Measurements from ENCODE around the gene DISC1. TPM values are rescaled to one million over a fixed set of nuclear protein-coding genes. Genes with fewer than 3 reads are reported as not detected.

DISC1 gene
- total RNA-seq, 1 donor from 2014 or later = 16.0 TPM

- intact Hi-C loops (cut with DNase I) = no loop called here
- H3K27ac ChIP-seq = no peak overlapping the region
- no peak overlapping the region for H3K4me3 ChIP-seq
- no peaks in the 10 kb centered on the region for H3K9me3 ChIP-seq
- no peaks in the 10 kb centered on the region for H3K27me3 ChIP-seq
- no peak for TF ChIP-seq CTCF (IDR thresholded peaks at IDR 0.05)
- no peak for DNase-seq (ENCODE audit: low spot score in 2 of 2)
- no peaks in the 10 kb centered on the region for H3K4me1 ChIP-seq
- no peaks in the 10 kb centered on the region for H3K36me3 ChIP-seq
These were observed 166.0 kb downstream of the DISC1 start for GRCh38 chr1:231792634-231793033.

DNA sequence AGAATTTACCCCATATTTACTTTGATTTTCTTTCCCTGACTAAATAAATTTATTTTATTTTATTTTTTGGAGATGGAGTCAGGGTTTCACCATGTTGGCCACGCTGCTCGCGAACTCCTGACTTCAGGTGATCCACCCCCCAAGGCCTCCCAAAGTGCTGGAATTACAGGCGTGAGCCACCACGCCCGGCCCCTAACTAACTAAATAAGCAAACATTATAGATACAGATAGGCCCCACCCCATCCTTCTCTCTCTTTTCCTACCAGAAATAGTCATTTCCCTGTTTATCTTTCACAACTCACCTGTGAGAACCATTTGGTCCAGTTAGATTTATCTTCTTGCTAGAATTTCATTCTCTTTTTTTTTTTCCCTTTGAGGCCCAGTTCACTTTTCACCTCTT is 167.3 kb downstream of the DISC1 start:
- Histone ChIP-seq H3K4me1 (no peaks in the 10 kb centered on the region), H3K9me3 (no peaks in the 10 kb centered on the region), H3K27me3 (no peaks in the 10 kb centered on the region), H3K27ac (no peak overlapping the region), H3K36me3 (no peaks in the 10 kb centered on the region), H3K4me3 (no peak overlapping the region)
- intact Hi-C loops (cut with DNase I) = no loop called here
- DNase-seq (ENCODE audit: low spot score in 2 of 2) = no peak
- TF ChIP-seq CTCF (IDR thresholded peaks at IDR 0.05) = no peak

DNA sequence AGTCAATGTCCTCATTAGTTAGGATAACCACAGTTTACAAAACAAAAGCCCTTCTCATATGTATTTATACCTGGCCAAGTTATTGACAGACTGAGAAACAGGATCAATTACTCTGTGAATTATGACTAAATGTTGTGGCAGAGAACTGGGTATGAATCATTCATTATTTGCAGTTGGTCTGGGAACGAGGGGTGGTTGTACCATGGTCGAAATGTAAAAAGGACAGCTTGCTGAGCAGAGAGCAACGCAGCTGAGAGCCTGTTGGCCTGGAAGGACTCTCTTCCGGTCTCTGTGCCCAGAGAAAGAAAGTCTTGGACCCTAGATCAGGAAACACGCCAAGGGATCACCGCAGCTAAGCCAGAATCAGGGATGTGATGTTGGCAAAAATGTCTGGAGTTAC is 169.6 kb downstream of the DISC1 start:
- intact Hi-C loops (cut with DNase I) = no loop called here
- H3K27me3 ChIP-seq = no peaks in the 10 kb centered on the region
- H3K4me3 ChIP-seq = no peak overlapping the region
- no peak overlapping the region for H3K27ac ChIP-seq
- no peaks in the 10 kb centered on the region for H3K36me3 ChIP-seq
- TF ChIP-seq CTCF (IDR thresholded peaks at IDR 0.05) = no peak
- DNase-seq (ENCODE audit: low spot score in 2 of 2) = no peak
- H3K4me1 ChIP-seq = no peaks in the 10 kb centered on the region
- H3K9me3 ChIP-seq = no peaks in the 10 kb centered on the region

DNA sequence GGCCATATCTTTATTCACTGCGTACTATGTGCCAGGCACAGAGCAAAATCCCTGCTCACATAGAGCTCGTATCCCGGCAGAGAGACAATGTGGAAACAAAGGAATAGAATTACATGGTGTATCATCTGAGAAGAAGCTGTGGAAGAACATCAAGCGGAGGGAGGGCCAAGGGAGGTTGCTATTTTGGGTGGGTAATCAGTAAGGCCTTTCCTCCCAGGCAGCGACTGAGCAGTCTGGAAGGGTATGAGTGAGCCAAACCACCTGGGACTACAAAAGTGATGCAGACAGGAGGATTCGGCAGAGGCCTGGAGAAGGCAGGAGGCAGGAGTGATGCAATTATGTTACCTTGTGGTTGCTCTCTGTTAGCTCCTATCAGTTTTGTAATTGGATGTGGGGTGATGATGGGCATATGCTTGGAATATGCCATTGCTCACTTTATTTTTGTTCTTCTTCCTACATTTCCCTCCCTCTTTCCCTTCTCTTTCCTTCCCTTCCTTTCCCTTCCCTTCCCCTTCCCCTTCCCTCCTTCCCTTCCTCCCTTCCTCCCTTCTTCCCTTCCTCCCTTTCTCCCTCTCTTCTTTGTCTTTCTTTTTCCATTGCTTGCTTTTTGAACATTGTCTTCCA is 172.9 kb downstream of the DISC1 start:
- TF ChIP-seq CTCF (IDR thresholded peaks at IDR 0.05) = no peak
- Histone ChIP-seq H3K27me3 (no peaks in the 10 kb centered on the region), H3K27ac (no peak overlapping the region), H3K36me3 (no peaks in the 10 kb centered on the region), H3K4me1 (no peaks in the 10 kb centered on the region), H3K9me3 (no peaks in the 10 kb centered on the region), H3K4me3 (no peak overlapping the region)
- intact Hi-C loops (cut with DNase I) = no loop called here
- no peak for DNase-seq (ENCODE audit: low spot score in 2 of 2)

DNA sequence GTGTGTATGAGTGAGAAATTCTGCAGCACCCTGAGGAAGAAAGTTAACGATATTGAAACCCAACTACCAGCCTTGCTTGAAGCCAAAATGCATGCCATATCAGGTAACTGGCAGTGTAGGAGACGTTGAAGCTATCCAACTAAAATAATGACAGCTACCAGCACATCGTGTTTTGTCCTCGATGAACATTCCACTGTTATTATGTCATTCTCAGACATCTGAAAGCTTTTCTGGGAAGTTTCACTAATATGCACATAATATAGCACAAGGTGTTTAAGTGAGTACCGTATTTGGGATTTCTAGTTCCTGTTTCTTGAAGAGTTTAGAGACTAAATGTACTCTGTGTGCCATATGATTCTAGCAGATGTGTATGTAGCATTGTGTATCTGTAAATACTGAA is 173.5 kb downstream of the DISC1 start:
- no peaks in the 10 kb centered on the region for H3K27me3 ChIP-seq
- H3K4me3 ChIP-seq = no peak overlapping the region
- H3K9me3 ChIP-seq = no peaks in the 10 kb centered on the region
- H3K36me3 ChIP-seq = no peaks in the 10 kb centered on the region
- DNase-seq (ENCODE audit: low spot score in 2 of 2) = no peak
- no peak for TF ChIP-seq CTCF (IDR thresholded peaks at IDR 0.05)
- intact Hi-C loops (cut with DNase I) = no loop called here
- H3K4me1 ChIP-seq = no peaks in the 10 kb centered on the region
- no peak overlapping the region for H3K27ac ChIP-seq

- Histone ChIP-seq H3K27me3 (no peaks in the 10 kb centered on the region), H3K4me3 (no peak overlapping the region), H3K36me3 (no peaks in the 10 kb centered on the region), H3K27ac (no peak overlapping the region), H3K4me1 (no peaks in the 10 kb centered on the region), H3K9me3 (no peaks in the 10 kb centered on the region)
- DNase-seq (ENCODE audit: low spot score in 2 of 2) = no peak
- intact Hi-C loops (cut with DNase I) = no loop called here
- no peak for TF ChIP-seq CTCF (IDR thresholded peaks at IDR 0.05)
These were observed 174.5 kb downstream of the DISC1 start for GRCh38 chr1:231801042-231801585.
